GM21717 (cell line): ENCODE results near the gene DFFA.

ENCODE experiments used
- ATAC-seq: cut with Tn5 transposase; IDR thresholded peaks from one replicate; pipeline ENCODE4 v1.9.1; 2021; ENCODE audit warnings: mild to moderate bottlenecking, moderate library complexity; ENCODE audit not compliant: unreplicated experiment

The DFFA gene

GRCh38 chr1:10472220-10473144, at the start of gene DFFA:
Gene DFFA, minus strand, starts transcription at chr1:10472529. Its CDS starts 71 bp downstream, at chr1:10472458.
- ATAC-seq: peak; percentile 73

GRCh38 chr1:10521537-10522157, 49.3 kb upstream of the DFFA start:
- ATAC-seq: no peak

GRCh38 chr1:10520952-10521351, 48.6 kb upstream of the DFFA start:
- no peak for ATAC-seq

- ATAC-seq: no peak
Measured at GRCh38 chr1:10520497-10520896, 48.2 kb upstream of the DFFA start.

- ATAC-seq: no peak
Measured at GRCh38 chr1:10519016-10519417, 46.7 kb upstream of the DFFA start.

- ATAC-seq: no peak
Measured at GRCh38 chr1:10517677-10517982, 45.3 kb upstream of the DFFA start.

GRCh38 chr1:10516925-10517676, 44.8 kb upstream of the DFFA start:
- no peak for ATAC-seq

- ATAC-seq: no peak
Measured at GRCh38 chr1:10515976-10516750, 43.8 kb upstream of the DFFA start.

- no peak for ATAC-seq
Measured at GRCh38 chr1:10515301-10515975, 43.1 kb upstream of the DFFA start.

GRCh38 chr1:10514490-10515235, 42.3 kb upstream of the DFFA start:
- ATAC-seq: no peak

- no peak for ATAC-seq
Measured at GRCh38 chr1:10513199-10513598, 40.9 kb upstream of the DFFA start.

- ATAC-seq: no peak
Measured at GRCh38 chr1:10511494-10511885, 39.2 kb upstream of the DFFA start.

- peak; percentile 85 for ATAC-seq
Measured at GRCh38 chr1:10510520-10511493, 38.5 kb upstream of the DFFA start.

- no peak for ATAC-seq
Measured at GRCh38 chr1:10509809-10510509, 37.6 kb upstream of the DFFA start.

- ATAC-seq: no peak
Measured at GRCh38 chr1:10508511-10508951, 36.2 kb upstream of the DFFA start.

GRCh38 chr1:10507111-10507879, 35.0 kb upstream of the DFFA start:
- ATAC-seq: no peak

GRCh38 chr1:10506677-10507047, 34.3 kb upstream of the DFFA start:
- no peak for ATAC-seq
